HL-60 (cell line): Measurements from ENCODE around the gene PTMA.

Experiments used
- GABPA ChIP-seq: IDR thresholded peaks from 2 replicates; pipeline ENCODE4 v1.6.1; 2012; ENCODE audit warnings: low read depth
- POLR2AphosphoS5 ChIP-seq: IDR thresholded peaks from 2 replicates; pipeline ENCODE4 v1.6.1; 2012; ENCODE audit warnings: low read depth
- SPI1 ChIP-seq: IDR thresholded peaks from 2 replicates; pipeline ENCODE4 v1.6.1; 2012; ENCODE audit warnings: low read depth, mild to moderate bottlenecking, borderline replicate concordance
- TF ChIP-seq, protein P1 (sequence below): IDR thresholded peaks from one replicate; pipeline ENCODE4 v1.5.1; 2011; ENCODE audit warnings: low read length, control low read depth, inconsistent platforms; ENCODE audit not compliant: insufficient read depth
- TF ChIP-seq, protein P2 (sequence below): IDR thresholded peaks from 2 replicates; pipeline ENCODE4 v1.6.1; 2012; ENCODE audit warnings: low read depth; ENCODE audit not compliant: insufficient replicate concordance

DNA sequence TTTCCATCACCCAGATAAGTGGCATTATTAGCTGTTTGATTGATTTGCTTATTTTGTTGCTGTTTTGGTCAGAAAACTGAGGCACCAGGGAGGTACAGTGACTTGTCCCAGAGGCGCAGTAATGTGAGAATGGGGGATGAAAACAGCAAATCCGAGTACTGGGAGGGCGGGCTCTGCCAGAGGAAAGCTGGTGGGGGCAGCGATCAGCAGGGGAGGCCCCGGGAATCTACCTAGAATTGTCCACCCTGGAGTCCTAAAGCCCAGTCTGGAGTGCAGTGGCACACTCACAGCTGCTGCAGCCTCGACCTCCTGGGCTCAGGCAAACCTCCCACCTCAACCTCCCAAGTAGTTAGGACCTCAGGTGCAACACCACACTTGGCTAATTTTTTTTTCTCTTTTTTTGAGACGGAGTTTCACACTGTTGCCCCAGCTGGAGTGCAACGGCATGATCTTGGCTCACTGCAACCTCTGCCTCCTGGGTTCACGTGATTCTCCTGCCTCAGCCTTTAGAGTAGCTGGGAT, 17.0 kb upstream of the PTMA start:
- TF ChIP-seq, protein P1, sequence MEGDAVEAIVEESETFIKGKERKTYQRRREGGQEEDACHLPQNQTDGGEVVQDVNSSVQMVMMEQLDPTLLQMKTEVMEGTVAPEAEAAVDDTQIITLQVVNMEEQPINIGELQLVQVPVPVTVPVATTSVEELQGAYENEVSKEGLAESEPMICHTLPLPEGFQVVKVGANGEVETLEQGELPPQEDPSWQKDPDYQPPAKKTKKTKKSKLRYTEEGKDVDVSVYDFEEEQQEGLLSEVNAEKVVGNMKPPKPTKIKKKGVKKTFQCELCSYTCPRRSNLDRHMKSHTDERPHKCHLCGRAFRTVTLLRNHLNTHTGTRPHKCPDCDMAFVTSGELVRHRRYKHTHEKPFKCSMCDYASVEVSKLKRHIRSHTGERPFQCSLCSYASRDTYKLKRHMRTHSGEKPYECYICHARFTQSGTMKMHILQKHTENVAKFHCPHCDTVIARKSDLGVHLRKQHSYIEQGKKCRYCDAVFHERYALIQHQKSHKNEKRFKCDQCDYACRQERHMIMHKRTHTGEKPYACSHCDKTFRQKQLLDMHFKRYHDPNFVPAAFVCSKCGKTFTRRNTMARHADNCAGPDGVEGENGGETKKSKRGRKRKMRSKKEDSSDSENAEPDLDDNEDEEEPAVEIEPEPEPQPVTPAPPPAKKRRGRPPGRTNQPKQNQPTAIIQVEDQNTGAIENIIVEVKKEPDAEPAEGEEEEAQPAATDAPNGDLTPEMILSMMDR, result no peak
- TF ChIP-seq, protein P2, sequence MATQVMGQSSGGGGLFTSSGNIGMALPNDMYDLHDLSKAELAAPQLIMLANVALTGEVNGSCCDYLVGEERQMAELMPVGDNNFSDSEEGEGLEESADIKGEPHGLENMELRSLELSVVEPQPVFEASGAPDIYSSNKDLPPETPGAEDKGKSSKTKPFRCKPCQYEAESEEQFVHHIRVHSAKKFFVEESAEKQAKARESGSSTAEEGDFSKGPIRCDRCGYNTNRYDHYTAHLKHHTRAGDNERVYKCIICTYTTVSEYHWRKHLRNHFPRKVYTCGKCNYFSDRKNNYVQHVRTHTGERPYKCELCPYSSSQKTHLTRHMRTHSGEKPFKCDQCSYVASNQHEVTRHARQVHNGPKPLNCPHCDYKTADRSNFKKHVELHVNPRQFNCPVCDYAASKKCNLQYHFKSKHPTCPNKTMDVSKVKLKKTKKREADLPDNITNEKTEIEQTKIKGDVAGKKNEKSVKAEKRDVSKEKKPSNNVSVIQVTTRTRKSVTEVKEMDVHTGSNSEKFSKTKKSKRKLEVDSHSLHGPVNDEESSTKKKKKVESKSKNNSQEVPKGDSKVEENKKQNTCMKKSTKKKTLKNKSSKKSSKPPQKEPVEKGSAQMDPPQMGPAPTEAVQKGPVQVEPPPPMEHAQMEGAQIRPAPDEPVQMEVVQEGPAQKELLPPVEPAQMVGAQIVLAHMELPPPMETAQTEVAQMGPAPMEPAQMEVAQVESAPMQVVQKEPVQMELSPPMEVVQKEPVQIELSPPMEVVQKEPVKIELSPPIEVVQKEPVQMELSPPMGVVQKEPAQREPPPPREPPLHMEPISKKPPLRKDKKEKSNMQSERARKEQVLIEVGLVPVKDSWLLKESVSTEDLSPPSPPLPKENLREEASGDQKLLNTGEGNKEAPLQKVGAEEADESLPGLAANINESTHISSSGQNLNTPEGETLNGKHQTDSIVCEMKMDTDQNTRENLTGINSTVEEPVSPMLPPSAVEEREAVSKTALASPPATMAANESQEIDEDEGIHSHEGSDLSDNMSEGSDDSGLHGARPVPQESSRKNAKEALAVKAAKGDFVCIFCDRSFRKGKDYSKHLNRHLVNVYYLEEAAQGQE, result no peak
- no peak for TF ChIP-seq POLR2AphosphoS5
- TF ChIP-seq GABPA, result no peak
- no peak for TF ChIP-seq SPI1
